NOMO-1 (cell line): ENCODE measurements around the gene S100A3.

Experiments
- DNase-seq, 2 experiments: peaks; one replicate each; lab custom pipeline; 2025; ENCODE audit not compliant: unreplicated experiment in 2 of 2; lab: John Stamatoyannopoulos, UW

S100A3 gene

DNA sequence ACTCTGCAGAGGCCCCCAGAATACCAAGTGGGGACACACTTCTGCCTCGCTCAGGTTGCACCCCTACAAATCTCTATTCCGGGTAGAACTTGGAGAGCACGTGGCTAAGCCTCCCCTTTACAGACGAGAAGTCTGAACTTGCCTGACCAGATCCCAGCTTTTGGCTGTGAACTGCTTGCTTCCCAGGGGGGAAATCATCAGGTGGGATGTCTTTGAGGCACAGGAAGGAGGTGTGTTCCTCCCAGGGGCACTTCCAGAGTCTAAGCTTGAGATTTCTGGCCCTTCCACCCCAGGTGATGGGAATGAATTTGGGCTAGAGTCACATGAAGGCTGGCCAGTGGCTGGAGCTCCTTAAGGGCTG, 1.3 kb upstream of the S100A3 start:
- no peak for DNase-seq

DNA sequence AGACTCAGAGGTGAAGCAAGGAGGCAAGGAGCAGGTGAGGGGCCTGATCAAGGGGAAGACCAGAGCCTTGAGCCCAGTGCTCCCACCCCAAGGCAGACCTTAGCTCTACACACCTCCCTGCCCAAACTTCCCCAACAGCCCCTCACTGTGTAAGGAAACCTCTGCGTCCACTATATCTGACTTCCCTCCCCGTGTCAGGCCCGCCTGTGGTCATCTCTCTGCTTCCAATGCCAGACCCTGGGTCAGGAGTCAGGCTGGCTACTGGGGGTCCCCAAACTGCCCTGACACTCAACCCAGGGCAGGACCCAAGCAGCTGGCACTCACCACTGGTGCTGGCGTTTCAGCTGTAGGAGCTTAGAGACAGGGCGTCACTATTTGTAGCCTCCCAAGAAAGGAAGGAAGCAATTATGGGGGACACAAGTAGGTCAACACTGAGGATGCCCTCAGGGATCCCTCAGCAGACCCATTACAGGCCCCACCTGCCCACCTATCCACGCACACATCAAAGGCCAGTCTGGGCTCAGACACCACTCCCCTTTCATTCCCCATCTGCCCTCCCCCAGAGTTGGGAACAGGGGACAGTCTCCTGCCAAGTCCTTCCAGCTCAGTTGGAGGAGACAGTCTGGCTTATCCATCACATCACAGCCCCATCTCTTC, 811 bp upstream of the S100A3 start:
- no peak for DNase-seq

DNA sequence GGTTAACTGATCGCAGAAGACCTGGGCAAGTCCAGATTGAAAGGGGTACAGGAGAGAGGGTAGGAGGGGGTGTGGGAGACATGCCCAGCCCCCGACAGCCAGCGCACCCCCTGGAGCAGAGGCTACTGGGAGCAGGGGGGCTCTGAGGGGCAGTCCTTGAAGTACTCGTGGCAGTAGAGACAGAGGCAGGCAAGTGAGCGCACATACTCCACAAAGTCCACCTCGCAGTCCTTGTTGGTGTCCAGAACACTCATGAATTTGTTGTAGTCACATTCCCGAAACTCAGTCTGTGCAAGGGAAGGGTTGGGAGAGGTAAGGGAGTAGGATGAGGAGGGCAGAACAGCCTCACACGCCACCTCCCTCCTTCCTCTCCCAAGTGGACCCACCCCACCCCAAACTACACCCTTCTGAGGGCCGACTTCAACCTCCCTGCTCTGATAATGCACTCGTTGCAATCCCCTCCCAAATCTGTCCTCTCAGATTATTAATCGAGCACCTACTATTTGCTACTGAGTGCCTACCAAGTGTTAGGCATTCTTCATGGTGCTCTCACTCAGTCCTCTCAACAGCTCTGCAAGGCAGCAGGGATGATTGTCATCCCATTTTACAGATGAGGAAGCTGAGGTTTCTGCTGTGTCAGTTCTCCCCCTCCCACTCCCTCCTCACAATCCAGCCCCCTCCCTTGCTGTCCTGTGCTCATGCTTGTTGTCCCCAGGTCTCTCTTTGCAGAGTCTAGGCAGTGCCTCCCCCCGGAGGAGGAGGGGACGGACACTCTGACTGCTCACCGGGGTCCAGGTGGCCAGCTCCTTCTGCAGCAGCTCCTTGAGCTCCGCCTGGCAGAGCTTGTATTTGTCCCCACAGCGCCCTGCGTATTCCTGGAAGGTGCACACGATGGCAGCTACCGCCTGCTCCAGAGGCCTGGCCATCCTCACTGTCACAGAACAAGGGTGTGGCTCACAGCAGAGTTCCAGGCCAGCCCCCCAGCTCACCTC, 1.2 kb downstream of the S100A3 start:
- DNase-seq = no peak

DNA sequence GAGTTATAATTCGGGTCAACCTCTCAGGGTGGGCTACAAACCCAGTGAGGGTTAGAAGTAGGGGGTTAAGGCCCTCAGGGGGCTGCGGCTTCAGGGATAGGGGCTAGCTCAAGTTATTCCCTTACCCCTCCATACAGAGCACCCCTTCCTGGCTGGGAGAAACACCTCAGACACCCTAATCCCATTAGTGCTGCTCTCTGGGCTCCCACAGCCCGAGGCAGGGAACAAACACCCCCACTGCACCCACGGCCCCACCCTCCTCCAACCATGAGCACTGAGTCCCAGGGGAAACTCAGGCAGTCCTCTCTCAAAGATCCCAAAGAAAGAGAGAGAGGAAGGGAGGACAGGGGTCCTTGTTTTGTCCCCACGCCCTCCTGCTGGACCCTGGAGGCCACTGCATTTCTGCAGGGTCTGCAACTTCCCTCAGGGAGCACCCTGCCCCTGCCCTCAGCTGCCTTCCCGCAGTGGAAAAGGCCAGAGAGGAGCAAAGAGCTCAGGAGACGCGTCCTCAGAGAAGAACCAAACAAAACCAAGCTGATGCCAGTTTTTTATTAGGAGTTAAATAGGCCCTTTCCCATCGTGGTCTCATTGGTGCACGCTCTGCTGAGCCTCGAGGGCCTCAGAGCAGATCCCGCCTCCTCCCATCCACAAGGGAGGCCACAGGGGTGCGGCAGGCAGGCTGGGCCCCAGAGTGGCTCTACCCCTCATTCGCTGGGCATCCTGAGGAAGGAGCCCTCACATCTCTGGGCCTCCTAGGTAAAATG, 2.1 kb downstream of the S100A3 start:
- DNase-seq = no peak

DNA sequence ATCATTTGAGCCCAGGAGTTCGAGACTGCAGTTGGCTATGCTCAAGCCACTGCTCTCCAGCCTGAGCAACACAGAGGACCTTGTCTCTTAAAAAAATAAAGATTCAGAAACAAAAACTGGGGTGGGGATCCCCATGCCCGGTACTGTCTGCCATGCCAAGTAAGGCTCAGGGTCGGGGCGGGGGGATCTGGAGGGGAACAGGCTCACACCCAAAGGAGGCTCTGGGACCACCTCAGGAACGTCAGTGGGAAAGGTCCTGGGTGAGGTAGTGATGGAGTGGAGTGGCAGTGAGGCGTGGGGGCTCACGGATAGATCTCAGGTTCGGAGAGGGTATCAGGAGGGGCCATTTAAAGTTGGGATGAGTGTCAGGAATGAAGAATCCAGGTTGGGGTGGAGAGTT, 2.7 kb downstream of the S100A3 start:
- DNase-seq = no peak

DNA sequence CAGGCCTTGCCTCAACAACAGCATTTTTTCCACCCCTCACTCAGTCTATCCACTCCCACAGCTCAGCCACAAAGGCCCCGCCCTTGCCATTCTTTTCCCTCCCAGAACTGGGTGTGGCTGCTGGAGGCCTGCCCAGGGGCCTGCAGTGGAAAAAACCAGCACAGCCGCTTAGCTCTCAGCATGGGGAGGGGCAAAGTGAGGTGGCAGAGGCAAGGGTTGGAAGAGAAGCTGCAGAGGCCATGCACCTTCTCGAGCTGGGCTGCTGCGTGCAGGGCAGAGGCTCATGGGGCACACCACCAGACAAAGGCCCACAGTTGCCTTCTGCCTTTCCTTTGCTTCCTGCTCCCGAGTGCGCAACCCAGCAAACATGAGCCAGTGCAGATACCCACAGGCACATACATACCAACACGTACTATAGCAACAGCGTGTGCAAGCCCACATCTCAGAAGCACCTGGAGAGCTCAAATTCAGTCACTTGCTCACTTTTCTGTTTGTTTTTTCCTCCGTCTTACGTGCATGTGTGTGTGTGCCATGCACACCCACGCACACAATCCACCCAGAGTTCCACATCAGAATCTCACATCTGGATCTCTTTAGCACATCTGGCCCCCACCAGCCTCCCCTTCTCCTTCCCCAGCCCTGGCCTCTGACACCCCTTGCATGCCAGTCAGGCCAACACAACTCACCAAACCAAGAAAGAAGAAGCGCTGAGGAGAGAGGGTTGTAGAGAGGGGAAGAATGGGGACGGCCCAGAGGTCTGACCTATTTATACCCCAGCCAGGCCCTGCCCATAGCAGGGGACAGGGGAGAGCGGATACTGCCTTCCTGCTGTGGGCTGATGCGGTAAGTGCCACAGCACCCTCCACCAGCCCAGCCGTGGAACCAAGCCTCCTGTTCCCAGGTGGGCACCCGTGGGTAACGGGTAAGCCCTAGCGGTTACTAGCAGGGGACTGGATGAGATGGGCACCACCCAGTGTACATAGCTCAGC, 3.7 kb downstream of the S100A3 start, which contains the start of gene S100A4:
Gene S100A4, minus strand, starts transcription at position 740 of the 989 bp plus-strand sequence. CDS start 1,012 bp downstream, outside the sequence.
- peak; percentile 95 to 97 for DNase-seq

DNA sequence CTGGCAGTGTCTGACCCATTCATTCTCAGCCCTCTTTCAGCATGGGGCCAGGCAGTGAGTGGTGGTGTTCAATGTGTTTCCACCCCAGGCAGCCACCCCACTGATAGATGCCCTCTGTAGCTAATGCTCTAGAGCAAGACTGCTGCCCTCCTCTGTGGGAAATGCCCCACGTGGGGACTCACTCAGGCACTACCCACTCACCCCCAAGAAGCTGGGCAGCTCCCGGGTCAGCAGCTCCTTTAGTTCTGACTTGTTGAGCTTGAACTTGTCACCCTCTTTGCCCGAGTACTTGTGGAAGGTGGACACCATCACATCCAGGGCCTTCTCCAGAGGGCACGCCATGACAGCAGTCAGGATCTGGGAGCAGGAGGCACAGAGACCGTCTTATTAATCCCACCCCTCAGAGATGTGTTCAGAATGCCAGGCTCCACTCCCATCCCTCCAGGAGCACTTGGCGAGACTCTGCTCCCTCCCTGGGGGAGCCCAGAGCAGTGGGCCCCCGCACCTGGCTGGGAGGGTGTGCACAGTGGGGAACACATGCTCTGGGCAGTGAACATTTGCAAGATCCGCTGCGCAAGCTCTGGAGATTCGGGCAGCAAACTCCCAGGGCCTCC, 4.5 kb downstream of the S100A3 start:
- DNase-seq = no peak

DNA sequence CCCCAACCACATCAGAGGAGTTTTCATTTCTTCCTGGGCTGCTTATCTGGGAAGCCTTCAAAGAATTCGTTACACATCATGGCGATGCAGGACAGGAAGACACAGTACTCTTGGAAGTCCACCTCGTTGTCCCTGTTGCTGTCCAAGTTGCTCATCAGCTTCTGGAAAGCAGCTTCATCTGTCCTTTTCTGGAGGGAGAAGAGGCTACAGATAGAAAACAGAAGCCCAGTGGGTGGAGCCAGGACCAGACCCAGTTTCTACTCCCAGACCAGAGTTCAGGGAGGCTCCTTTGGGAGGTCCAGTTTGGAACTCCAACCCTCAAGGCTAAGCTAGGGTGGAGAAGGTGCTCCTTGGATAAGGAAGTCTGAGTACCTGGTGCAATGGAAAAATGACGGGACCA, 5.3 kb downstream of the S100A3 start:
- no peak for DNase-seq

DNA sequence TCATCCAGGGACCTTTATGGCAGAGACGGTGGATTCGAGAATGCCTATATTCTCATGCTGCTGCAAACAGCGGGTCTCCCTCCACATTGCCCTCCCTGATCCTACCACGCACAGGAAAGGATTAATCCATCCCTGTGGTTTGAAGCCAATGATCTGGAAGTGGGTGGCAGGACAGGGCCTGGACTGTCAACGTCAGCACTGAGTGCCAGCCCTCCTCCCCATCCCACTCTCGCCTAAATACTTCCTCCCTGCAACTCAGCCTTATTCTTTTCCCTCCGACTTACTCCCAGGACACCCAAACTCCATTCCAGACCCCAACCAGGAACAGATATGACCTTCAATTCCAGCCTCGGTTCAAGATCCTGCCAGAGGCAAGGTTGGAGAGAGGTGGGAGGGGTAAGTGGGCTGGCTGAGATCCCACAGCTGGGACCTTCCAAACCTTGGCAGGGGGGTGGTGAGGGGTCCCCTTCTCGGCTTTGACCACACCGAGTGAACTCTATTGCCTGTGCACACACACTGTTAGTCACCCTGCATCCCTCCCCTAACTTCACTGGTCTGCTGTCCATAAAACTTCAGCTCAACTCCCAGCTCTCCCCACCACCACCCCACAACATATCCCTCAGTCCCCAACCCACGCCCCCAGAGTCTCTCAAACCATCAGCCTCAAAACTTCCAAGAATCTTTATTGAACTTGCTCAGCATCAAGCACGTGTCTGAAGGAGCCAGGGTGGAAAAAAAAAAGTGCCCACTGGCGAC, 5.9 kb downstream of the S100A3 start:
- no peak for DNase-seq

DNA sequence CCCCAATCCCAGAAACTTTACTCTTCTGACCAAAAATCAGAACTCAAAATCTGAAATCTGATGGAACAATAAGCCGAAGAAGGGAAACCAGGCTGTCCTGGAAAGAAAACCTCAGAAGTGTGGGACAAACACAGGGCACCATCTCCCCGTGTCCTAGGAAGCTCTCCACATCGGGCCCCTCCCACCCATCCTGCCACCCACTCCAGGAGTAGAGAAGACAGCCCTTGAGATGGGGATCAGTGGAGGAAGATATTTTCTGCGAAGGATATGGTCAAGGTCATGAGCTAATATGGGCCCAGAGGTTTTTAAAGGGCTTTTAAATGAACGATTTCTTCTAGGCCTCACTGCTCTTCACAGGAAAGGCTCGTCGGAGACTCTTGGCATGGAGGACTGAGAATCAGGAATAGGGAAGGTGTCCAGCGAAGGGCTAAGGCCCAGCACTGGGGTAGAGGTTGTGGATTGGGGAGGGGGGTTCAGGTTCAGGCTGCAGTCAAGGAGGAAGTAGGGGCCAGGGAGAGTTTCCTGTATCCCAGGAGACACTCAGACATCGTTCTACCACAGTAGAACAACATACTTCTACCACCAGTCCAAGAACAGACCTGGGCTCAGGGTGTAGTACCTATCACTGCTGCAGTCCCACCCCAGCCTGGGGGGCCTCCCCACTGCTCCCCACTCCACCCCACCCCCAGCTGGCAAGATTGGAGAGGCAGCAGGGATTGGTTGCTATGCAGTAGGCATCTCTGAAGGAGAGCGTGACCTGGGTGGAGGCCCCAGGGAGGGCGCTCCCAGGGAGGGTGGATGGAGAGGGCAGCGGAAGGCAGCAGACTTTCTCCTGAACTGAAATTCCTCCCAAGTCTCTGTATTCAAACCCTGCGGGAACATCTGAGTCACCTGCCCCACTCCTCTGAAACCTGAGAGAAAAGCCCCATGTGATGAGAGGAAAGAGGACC, 7.1 kb downstream of the S100A3 start:
- DNase-seq = no peak

DNA sequence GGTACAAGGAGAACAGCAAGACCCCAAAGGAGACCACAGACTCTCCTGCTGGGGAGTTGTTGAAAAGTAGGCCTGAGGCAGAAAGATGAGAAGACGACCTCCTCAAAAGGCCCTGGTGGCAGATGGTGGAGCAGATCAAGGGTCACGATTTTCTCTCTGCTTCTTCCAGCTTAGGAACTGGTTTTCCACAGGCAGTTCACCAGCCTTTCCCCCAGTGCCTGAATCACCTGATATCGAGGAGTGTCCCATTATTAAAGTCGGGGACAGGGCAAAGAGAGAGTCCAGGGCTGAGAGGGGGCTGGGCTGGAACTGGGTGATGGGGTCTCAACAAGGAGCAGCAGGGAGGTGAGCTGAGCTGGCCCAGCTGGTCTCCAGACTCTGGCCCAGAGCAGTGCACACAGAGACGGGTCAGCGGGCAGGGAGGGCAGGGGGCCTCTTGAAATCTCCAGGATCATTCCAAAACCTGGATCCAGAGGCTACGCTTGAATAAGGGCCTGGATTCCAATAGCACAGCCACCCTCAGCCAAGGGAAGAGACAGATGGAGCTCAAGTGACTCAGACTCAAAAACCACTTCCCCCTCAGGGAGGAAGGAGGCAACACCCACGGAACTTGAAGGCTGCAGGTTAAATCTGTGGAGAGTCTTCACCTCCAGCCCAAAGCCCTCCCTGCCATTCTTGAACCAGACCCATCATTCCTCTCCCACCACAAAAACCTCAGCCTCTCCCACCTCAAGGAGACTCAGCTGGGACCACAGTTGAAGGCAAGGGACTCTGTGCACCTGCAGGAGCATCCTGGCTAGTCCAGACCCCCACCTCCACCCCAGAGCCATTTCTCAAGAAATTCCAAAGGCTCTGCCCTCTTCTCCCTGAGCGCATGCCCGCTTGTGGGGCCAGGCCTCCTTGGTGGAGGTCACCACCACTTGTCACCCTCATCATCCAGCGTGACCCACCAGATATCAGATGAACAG, 8.4 kb downstream of the S100A3 start, which contains the start of gene S100A5:
Gene S100A5, minus strand, starts transcription at position 541 of the 968 bp plus-strand sequence. CDS start 743 bp downstream, outside the sequence.
- peak; percentile 62 to 75 for DNase-seq

DNA sequence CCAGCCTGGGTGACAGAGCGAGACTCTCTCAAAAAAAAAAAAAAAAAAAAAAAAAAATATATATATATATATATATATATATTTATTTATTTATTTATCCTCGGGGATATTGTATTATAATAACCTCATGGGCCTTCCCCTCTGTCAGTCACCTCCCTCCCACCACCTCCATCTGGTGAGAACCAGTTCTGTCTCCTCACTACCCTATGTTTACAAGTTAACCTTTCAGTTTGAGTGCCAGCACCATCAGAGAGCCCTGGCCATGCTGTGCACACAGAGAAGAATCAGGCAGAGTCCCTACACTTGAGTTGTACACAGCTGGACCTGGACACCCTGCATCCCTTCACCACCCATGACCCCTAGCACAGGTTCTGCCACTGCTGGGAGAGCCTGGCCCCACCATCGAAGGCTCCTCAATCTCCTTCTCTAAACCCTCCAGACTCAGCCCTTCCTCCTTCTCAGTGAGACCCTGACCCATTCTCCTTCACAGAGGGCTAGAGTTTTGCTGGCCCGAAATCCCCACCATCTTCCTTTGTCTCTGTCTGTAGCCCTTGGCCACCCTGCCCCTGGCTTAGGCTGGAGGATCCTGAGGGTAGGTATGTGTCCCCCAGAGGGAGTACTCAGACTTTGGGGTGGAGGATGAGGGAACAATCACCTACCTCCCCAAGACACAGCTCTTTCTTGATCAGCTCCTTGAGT, 9.5 kb downstream of the S100A3 start:
- DNase-seq = no peak

DNA sequence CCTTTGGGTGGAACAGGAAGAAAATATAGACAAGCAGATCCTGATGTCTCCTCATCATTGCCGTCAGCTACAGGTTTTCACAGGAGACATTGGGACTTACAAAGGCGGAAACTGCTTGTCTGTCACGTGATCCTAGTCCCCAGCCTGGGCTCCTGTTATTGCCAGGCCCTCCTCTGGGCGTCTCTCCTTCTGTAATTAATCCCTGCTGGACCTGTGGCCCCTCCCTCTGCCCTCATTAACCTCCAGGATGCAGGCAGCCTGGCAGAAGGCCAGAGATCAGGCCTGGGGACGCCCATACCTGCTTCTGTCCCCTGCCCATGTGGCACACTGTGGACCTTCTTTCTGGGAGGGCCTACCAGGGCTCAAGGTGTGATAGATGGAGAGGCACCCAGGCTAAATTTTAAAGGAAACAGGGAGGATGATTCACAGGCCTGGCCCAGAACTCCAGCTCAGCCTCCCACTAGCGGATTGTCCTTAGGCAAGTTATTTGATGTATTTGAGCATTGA, 10.7 kb downstream of the S100A3 start:
- peak; percentile 18 to 46 for DNase-seq

DNA sequence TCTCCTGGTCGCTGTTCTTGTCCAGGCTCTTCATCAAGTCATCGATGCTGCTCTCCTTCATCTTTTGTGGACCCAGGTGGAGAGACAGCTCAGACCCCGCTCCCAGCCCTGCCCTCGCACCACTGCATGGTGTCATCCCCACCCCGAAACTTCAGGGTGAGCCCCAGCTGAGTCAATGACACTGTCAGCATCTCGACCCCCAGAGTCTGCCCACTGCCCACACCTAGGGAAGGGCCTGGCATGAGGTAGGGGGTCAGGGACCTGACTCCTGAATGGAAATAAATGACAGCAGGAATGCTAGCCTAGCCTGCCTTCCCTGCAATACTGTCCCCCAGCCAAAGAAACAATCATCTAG, 11.7 kb downstream of the S100A3 start:
- DNase-seq = no peak

DNA sequence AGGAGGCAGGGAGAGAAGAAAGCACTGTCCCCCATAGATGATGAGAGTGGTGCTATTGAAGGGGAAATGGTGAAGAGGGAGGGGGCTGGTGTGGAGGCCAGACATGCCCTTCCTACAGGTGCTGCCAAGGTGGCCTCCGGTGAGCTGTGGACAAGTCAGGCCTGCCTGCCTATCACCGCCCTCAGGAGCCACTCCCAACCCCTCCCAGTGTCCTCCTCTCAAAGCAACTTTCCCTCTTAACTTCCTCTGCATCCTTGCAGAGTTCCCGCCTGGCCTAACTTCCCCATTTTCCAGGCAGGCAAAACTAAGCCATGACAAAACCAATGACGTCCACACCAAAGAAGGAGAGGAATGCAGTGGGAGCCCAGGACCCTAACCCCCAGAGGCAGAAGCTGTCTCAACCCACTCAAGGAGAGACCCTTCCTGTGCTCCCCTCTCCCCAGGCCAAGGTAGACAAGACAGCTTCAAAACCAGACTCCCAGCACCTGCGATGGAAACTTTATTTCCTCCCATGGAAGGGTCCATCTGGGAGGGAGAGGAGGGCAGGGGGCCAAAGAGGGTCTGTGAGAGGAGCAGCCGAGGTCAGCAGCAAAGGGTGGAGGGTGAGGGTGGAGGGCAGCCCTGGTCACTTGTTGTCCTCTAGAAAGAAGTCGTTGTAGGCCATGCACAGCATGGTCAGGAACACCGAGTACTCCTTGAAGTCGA, 12.2 kb downstream of the S100A3 start:
- DNase-seq = no peak
